Uterus (tissue), 4 donors: ENCODE results near the gene OTOS. TPM values are rescaled to one million over a fixed set of nuclear protein-coding genes. Genes with fewer than 3 reads are reported as not detected.

Source experiments
- DNase-seq, 2 donors: peaks; one replicate each; pipeline ENCODE4 v3.0.0-alpha.2; 2019 to 2020
- H3K27ac ChIP-seq, 2 donors: fragments of 200-600 bp; sonication (generic); 1 replicate in 1 of 2; 2 replicates in 1 of 2; pipeline ENCODE4 v1.5.1; 2016 to 2018
- H3K27me3 ChIP-seq, 2 donors: fragments of 200-600 bp; sonication (generic); one replicate each; pipeline ENCODE4 v1.5.1; 2018 to 2019; ENCODE audit warnings: control low read depth in 1 of 2
- H3K36me3 ChIP-seq, 2 donors: fragments of 200-600 bp; sonication (generic); one replicate each; pipeline ENCODE4 v1.5.1; 2019; ENCODE audit warnings: control low read depth in 1 of 2
- H3K4me1 ChIP-seq, 2 donors: fragments of 200-600 bp; sonication (generic); one replicate each; pipeline ENCODE4 v1.5.1; 2018 to 2019; ENCODE audit warnings: control low read depth in 1 of 2
- H3K4me3 ChIP-seq, 2 donors: fragments of 200-600 bp; sonication (generic); 1 replicate in 1 of 2; 2 replicates in 1 of 2; pipeline ENCODE4 v1.5.1; 2018 to 2019; ENCODE audit warnings: mild to moderate bottlenecking in 1 of 2
- H3K9me3 ChIP-seq, 2 donors: fragments of 200-600 bp; sonication (generic); one replicate each; pipeline ENCODE4 v1.5.1; 2019; ENCODE audit warnings: control low read depth in 1 of 2
- CTCF ChIP-seq, 4 experiments: fragments of 200-600 bp in 2 of 4; fragments of 450-650 bp in 2 of 4; sonication (generic) in 2 of 4; IDR thresholded peaks; one replicate each; pipeline ENCODE4 v1.5.1; 2016 to 2019; ENCODE audit warnings: antibody characterized with exemption in 4 of 4, mild to moderate bottlenecking in 2 of 4, moderate library complexity in 1 of 4
- POLR2A ChIP-seq, 2 donors: fragments of 450-650 bp; IDR thresholded peaks; one replicate each; pipeline ENCODE4 v1.6.1; 2016; ENCODE audit warnings: antibody characterized with exemption in 2 of 2, mild to moderate bottlenecking in 1 of 2, moderate library complexity in 1 of 2
- intact Hi-C: fragments of 100-400 bp; cut with DNase I; formaldehyde crosslinking; loops from one replicate; pipeline ENCODE4 v1.15.1; 2023; ENCODE audit warnings: low total_unique reads
- total RNA-seq, 4 donors: library from RNA; depleted of rRNA in 3 of 4; stranded (reverse); fragments of >200 nt in 3 of 4; gene quantifications; one replicate each; pipeline versions ENCODE4 v1.1.0 to v1.2.4, GENCODE V29; 2014 to 2023
- donor health status: DM: yes; HTN: yes; CAD: no.

The OTOS gene
- total RNA-seq, 4 donors from 2014 or later = not detected

- Histone ChIP-seq H3K4me1 (no peaks in the 10 kb centered on the region), H3K27me3 (no peaks in the 10 kb centered on the region), H3K4me3 (no peak overlapping the region), H3K36me3 (no peaks in the 10 kb centered on the region), H3K9me3 (no peaks in the 10 kb centered on the region), H3K27ac (no peak overlapping the region)
- DNase-seq = no peak
- no peak for TF ChIP-seq CTCF (IDR thresholded peaks at IDR 0.05)
- no peak for TF ChIP-seq POLR2A (IDR thresholded peaks at IDR 0.05)
- intact Hi-C loops = no loop called here
Measured at GRCh38 chr2:240179941-240180666, 39.6 kb upstream of the OTOS start.

- TF ChIP-seq POLR2A (IDR thresholded peaks at IDR 0.05) = no peak
- TF ChIP-seq CTCF (IDR thresholded peaks at IDR 0.05) = no peak
- intact Hi-C loops = no loop called here
- H3K4me1 ChIP-seq = no peaks in the 10 kb centered on the region
- no peaks in the 10 kb centered on the region for H3K36me3 ChIP-seq
- H3K27ac ChIP-seq = no peak overlapping the region
- no peak overlapping the region for H3K4me3 ChIP-seq
- H3K9me3 ChIP-seq = no peaks in the 10 kb centered on the region
- DNase-seq = no peak
- H3K27me3 ChIP-seq = no peaks in the 10 kb centered on the region
Measured at GRCh38 chr2:240179186-240179815, 38.8 kb upstream of the OTOS start.

- intact Hi-C loops = no loop called here
- TF ChIP-seq POLR2A (IDR thresholded peaks at IDR 0.05) = no peak
- TF ChIP-seq CTCF (IDR thresholded peaks at IDR 0.05) = no peak
Measured at GRCh38 chr2:240178564-240178963, 38.1 kb upstream of the OTOS start.

GRCh38 chr2:240174496-240174895, 34.0 kb upstream of the OTOS start:
- DNase-seq = no peak
- Histone ChIP-seq H3K27ac (no peak overlapping the region), H3K4me1 (no peaks in the 10 kb centered on the region), H3K4me3 (no peak overlapping the region), H3K9me3 (no peaks in the 10 kb centered on the region), H3K27me3 (no peaks in the 10 kb centered on the region), H3K36me3 (no peaks in the 10 kb centered on the region)
- intact Hi-C loops = no loop called here
- TF ChIP-seq CTCF (IDR thresholded peaks at IDR 0.05) (no peak), POLR2A (IDR thresholded peaks at IDR 0.05) (no peak)

More at GRCh38 chr2:240178564-240178963, 38.1 kb upstream of the OTOS start:
- DNase-seq = no peak
- no peak overlapping the region for H3K27ac ChIP-seq
- no peaks in the 10 kb centered on the region for H3K36me3 ChIP-seq
- H3K4me1 ChIP-seq = no peaks in the 10 kb centered on the region
- H3K4me3 ChIP-seq = no peak overlapping the region
- no peaks in the 10 kb centered on the region for H3K27me3 ChIP-seq
- H3K9me3 ChIP-seq = no peaks in the 10 kb centered on the region

- no peak for DNase-seq
- Histone ChIP-seq H3K4me3 (no peak overlapping the region), H3K27ac (no peak overlapping the region), H3K9me3 (no peaks in the 10 kb centered on the region), H3K4me1 (no peaks in the 10 kb centered on the region), H3K27me3 (no peaks in the 10 kb centered on the region), H3K36me3 (no peaks in the 10 kb centered on the region)
- intact Hi-C loops = no loop called here
- no peak for TF ChIP-seq POLR2A (IDR thresholded peaks at IDR 0.05)
- no peak for TF ChIP-seq CTCF (IDR thresholded peaks at IDR 0.05)
Measured at GRCh38 chr2:240172071-240172895, 31.8 kb upstream of the OTOS start.
